Fibroblast of villous mesenchyme (primary cell): ENCODE measurements around the gene C12orf57. TPM values are rescaled to one million over a fixed set of nuclear protein-coding genes. Genes with fewer than 3 reads are reported as not detected.

Experiments used
- DNase-seq: peaks from one replicate; pipeline ENCODE4 v3.0.0-alpha.2; 2010; ENCODE audit warnings: low read depth
- H3K4me3 ChIP-seq: 2 replicates; pipeline ENCODE4 v1.5.1; 2011; ENCODE audit warnings: low read depth, mild to moderate bottlenecking, low read length
- total RNA-seq: library from RNA; depleted of rRNA; stranded (reverse); fragments of >200 nt; gene quantifications from 2 replicates; pipeline ENCODE4 v1.2.3, GENCODE V29; 2012
- TF ChIP-seq, protein P1 (sequence below): IDR thresholded peaks from 2 replicates; pipeline ENCODE4 v1.5.1; 2012; ENCODE audit warnings: low read depth, mild to moderate bottlenecking, low read length; ENCODE audit not compliant: insufficient read depth

C12orf57 gene
- total RNA-seq, 1 donor: 96.7 TPM

DNA sequence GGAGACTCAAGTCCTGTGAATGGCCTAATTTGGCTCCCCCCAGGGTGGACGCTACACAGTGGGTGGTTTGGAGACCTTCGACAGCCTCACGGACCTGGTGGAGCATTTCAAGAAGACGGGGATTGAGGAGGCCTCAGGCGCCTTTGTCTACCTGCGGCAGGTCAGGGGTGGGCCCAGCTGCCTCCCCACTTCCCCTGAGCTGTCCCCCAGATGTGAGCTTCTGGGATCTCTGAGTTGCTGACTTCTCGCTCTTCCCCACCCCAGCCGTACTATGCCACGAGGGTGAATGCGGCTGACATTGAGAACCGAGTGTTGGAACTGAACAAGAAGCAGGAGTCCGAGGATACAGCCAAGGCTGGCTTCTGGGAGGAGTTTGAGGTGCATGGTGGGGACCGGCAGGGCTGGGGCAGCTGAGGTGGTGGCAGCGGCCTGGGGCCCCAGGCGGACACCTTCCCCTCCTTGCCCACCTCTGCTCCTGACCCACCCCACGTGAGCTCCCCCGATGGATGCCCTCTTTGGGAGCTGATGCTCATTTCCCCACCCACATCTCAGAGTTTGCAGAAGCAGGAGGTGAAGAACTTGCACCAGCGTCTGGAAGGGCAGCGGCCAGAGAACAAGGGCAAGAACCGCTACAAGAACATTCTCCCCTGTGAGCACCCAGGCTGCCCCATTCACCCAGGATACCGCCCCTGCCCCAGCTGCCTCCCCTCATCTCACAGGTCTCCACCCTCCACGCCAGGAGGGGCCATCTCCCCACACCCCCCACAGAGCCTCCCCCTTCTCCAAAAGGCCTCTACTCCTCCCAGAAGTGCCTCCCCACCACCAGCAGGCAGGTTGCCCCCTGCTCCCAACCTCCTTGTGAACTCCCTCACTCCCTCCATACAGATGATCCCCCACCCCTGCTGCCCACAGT, 11.5 kb downstream of the C12orf57 start:
- no peak overlapping the region for H3K4me3 ChIP-seq
- DNase-seq: no peak
- TF ChIP-seq, protein P1, sequence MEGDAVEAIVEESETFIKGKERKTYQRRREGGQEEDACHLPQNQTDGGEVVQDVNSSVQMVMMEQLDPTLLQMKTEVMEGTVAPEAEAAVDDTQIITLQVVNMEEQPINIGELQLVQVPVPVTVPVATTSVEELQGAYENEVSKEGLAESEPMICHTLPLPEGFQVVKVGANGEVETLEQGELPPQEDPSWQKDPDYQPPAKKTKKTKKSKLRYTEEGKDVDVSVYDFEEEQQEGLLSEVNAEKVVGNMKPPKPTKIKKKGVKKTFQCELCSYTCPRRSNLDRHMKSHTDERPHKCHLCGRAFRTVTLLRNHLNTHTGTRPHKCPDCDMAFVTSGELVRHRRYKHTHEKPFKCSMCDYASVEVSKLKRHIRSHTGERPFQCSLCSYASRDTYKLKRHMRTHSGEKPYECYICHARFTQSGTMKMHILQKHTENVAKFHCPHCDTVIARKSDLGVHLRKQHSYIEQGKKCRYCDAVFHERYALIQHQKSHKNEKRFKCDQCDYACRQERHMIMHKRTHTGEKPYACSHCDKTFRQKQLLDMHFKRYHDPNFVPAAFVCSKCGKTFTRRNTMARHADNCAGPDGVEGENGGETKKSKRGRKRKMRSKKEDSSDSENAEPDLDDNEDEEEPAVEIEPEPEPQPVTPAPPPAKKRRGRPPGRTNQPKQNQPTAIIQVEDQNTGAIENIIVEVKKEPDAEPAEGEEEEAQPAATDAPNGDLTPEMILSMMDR: no peak

DNA sequence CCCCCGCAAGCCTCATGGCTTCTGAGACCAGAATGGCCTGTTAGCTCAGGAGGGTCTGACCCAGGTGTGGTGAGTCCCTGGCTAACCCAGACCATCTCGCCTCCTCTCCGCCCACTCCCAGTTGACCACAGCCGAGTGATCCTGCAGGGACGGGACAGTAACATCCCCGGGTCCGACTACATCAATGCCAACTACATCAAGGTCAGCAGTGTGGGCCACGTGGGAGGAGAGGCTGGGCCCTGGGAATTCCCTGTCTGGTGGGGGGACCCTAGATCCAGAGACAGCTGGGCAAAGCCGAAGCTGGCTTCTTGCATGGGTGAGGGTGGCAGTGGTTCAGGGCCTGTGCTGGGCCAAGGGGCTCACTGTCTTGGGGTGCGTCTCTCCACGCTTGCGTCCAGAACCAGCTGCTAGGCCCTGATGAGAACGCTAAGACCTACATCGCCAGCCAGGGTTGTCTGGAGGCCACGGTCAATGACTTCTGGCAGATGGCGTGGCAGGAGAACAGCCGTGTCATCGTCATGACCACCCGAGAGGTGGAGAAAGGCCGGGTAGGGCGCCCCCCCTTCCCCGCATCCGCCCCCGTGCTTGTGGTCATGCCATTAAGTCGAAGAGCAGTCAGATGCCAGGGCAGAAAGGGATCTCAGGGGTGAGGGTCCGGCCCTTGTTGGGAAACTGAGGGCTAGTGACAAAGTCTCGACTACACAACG, 12.4 kb downstream of the C12orf57 start:
- no peak for DNase-seq
- TF ChIP-seq, protein P1: no peak

DNA sequence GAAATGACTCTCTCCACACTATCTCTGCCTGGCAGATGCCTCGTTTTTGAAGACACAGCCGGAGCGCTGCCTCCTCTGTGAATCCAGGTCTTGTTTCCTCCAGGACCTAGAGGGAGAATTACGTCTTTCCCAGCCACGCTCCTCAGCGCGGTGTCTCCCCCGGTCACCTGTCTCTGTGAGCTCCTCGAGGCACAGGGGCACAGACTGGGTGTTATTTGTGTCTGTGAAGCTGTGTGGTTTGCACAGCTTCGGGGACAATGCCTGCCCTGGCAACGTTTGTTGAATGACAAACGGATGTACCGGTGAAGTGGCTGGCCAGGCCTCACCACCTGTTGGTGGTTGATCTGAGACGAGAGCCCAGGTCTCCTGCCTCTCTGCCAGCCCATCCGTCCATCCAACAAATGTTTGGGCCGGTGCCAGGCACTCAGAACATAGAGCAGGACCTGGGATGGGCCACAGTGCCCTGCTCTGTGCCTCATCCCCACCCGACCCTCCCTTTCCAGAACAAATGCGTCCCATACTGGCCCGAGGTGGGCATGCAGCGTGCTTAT, 13.4 kb downstream of the C12orf57 start:
- DNase-seq: no peak
- TF ChIP-seq, protein P1: no peak
- no peak overlapping the region for H3K4me3 ChIP-seq

More for the DNA sequence above, 12.4 kb downstream of the C12orf57 start:
- H3K4me3 ChIP-seq: no peak overlapping the region

DNA sequence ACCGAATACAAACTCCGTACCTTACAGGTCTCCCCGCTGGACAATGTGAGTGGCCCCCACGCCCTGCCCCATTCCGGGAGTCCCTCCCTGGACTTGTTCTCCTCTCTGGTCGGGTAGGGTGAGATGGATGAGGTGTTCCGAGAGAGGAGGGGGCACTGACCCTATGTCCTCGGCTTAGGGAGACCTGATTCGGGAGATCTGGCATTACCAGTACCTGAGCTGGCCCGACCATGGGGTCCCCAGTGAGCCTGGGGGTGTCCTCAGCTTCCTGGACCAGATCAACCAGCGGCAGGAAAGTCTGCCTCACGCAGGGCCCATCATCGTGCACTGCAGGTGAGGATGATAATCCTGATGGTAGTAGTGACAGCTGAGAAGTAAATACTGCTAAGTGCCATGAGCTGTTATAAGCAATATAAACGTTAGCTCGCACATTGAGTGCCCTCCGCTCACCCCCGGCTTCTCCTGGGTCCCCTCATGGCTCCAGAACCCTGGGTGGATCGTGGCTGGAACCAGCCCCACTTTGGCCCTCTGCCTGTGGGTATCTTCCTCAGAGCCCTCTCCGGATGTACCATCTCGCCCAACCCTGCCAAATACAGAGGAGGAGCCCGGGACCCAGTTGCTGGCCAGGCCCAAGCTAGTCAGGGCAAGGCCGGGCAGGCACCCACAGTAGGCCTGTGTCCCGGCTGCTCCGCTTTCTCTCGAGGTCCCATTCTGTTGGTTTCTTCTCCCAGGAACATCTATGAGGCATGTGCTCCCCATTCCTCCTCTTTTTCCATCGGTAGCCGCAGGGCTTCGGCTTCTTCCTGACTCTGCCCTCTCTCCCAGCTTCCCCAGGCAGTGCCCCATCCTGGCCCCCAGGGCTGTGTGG, 14.2 kb downstream of the C12orf57 start:
- no peak overlapping the region for H3K4me3 ChIP-seq
- TF ChIP-seq, protein P1: no peak
- no peak for DNase-seq

DNA sequence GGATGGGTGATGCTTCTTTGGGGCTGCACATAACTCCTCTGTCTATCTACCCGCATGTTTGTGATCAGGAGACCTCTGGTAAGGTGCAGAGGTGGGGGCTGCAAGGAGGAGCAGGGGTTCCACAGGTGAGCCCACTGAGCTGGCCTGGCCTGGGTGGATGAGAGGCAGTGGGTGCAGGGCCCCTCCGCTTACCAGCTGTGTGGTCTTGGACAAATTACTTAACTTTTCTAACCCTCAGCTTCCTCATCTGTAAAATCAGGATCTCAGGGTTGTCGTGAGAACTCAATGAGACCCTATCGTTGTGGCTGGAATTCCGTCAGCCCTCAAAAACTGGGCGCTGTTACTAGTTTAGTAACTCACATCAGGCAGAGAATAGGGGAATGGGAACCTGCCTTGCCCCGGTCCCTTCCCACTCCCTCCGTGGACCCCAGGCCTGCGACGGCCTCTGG, 14.8 kb downstream of the C12orf57 start:
- TF ChIP-seq, protein P1: no peak
- H3K4me3 ChIP-seq: no peak overlapping the region
- no peak for DNase-seq

DNA sequence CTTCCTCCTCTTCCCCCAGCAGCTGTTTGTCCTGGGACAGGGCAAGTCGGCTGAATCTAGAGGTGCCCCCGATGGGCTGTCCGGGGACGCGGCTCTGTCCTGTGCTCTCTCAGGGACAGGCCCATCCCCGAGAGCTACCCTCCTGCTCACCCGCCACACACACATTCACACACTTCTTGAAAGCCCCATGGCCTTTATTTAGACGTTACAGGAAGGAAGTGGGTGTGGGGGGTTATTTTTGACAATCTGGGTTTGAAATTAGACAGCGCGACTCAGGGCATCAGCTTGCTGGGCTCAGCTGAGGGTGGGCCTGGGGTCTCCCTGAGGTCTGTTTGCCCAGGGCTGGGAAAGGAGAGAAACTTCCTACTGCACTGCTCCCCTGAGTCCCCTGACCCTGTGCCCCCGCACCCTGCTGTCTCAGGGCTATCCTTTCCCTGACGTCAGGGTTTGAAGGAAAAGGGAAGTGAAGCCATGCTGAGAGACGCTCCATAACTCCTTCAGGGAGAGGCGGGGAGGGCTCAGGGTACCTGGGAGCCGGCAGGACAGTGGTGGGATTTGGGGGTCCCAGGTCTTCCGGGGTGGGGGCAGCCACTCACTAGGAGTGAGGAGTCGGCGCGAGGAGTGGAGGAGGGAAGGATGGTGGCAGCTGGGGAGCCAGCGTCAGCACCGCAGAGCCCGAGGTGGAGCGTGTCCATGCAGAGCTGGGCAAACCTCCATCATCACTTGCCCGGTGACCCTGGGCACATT, 15.4 kb downstream of the C12orf57 start:
- no peak overlapping the region for H3K4me3 ChIP-seq
- no peak for DNase-seq
- TF ChIP-seq, protein P1: no peak
